Subcutaneous adipose tissue (tissue), 4 donors: ENCODE results near the gene MMEL1. TPM values are rescaled to one million over a fixed set of nuclear protein-coding genes. Genes with fewer than 3 reads are reported as not detected.

ENCODE experiments used
- total RNA-seq, 4 donors: library from RNA; depleted of rRNA; stranded (reverse); fragments of >200 nt; gene quantifications; one replicate each; pipeline ENCODE4 v1.1.0, GENCODE V29; 2016
- TF ChIP-seq, protein P1 (sequence below): fragments of 450-650 bp; IDR thresholded peaks from one replicate; pipeline ENCODE4 v1.5.1; 2016; ENCODE audit warnings: low read depth, mild to moderate bottlenecking, control low read depth, antibody characterized with exemption, moderate library complexity

The MMEL1 gene
- total RNA-seq, 4 donors from 2014 or later = 1.3 to 4.0 TPM; not detected in 2

GRCh38 chr1:2567083-2567679 lies 65.6 kb downstream of the MMEL1 start:
- TF ChIP-seq, protein P1, sequence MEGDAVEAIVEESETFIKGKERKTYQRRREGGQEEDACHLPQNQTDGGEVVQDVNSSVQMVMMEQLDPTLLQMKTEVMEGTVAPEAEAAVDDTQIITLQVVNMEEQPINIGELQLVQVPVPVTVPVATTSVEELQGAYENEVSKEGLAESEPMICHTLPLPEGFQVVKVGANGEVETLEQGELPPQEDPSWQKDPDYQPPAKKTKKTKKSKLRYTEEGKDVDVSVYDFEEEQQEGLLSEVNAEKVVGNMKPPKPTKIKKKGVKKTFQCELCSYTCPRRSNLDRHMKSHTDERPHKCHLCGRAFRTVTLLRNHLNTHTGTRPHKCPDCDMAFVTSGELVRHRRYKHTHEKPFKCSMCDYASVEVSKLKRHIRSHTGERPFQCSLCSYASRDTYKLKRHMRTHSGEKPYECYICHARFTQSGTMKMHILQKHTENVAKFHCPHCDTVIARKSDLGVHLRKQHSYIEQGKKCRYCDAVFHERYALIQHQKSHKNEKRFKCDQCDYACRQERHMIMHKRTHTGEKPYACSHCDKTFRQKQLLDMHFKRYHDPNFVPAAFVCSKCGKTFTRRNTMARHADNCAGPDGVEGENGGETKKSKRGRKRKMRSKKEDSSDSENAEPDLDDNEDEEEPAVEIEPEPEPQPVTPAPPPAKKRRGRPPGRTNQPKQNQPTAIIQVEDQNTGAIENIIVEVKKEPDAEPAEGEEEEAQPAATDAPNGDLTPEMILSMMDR = no peak

GRCh38 chr1:2566101-2567045 lies 66.4 kb downstream of the MMEL1 start:
- TF ChIP-seq, protein P1 = no peak

DNA sequence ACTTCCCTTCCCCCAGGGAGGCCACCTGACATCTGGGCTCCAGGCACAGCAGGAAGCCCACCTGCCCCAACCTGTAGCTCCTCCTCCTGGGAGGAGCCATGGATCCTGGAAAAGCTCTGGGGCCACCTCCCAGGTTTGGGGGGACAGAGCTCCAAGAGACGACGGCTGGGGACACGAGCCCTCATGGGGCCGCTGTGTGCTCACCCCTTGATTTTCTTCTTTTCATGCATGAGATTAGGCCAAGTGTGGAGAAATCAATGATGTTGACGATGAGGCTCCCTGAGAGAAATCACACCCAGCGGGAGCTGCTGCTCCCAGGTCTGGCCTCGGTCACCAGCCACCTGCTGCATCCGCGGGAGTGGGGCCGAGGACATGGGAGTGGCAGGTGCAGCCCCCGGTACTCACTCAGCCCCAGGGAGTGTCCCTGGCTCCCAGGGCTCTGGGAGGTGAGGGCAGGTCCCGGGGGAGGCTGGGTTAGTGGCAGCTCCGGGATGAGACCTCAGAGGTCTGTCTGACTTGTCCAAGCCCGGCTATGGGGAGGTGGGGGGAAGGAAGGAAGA lies 67.9 kb downstream of the MMEL1 start:
- TF ChIP-seq, protein P1 = no peak

DNA sequence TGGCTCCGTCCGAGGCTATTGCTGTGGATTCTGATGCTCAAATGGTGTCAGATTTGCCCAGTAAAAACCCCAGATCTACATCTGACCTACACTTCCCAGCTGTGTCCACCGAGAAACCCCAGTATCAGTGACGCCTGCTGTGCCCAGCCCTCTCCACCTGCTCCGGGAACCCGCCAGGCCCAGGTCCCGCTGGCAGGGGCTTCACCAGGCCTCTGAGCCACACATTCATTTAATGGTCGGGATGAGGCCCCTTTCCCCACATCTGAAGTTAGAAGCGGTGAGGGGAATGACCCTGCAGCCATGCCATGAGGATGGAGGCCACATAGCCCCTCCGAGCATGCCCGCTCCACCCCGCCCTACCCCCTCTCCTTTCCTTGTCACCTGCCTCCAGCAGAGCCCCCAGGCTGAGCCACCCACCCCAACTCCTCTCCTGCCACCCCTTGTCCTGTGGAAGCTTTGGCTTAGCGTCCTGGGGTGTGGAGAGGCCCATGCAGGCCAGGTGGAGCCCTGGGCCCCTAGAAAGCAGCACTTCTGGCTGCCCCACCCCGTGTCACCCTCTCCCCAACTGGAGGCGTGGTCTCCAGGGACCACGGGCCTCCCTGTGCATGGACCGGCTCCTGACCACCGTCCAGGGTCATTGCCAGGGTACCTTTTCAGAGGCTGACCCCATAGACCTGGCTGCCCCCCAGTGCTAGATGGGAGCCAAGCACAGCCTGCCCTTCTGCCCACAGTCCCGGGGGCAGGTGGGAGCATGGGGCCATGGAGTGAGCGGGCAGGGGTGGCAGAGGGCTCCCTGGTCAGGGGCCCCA lies 68.6 kb downstream of the MMEL1 start:
- TF ChIP-seq, protein P1 = no peak

DNA sequence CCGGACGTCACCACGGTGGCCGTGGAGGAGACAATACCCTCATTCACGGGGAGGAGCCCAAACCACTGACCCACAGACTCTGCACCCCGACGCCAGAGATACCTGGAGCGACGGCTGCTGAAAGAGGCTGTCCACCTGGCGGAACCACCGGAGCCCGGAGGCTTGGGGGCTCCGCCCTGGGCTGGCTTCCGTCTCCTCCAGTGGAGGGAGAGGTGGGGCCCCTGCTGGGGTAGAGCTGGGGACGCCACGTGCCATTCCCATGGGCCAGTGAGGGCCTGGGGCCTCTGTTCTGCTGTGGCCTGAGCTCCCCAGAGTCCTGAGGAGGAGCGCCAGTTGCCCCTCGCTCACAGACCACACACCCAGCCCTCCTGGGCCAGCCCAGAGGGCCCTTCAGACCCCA lies 69.6 kb downstream of the MMEL1 start:
- TF ChIP-seq, protein P1 = no peak

DNA sequence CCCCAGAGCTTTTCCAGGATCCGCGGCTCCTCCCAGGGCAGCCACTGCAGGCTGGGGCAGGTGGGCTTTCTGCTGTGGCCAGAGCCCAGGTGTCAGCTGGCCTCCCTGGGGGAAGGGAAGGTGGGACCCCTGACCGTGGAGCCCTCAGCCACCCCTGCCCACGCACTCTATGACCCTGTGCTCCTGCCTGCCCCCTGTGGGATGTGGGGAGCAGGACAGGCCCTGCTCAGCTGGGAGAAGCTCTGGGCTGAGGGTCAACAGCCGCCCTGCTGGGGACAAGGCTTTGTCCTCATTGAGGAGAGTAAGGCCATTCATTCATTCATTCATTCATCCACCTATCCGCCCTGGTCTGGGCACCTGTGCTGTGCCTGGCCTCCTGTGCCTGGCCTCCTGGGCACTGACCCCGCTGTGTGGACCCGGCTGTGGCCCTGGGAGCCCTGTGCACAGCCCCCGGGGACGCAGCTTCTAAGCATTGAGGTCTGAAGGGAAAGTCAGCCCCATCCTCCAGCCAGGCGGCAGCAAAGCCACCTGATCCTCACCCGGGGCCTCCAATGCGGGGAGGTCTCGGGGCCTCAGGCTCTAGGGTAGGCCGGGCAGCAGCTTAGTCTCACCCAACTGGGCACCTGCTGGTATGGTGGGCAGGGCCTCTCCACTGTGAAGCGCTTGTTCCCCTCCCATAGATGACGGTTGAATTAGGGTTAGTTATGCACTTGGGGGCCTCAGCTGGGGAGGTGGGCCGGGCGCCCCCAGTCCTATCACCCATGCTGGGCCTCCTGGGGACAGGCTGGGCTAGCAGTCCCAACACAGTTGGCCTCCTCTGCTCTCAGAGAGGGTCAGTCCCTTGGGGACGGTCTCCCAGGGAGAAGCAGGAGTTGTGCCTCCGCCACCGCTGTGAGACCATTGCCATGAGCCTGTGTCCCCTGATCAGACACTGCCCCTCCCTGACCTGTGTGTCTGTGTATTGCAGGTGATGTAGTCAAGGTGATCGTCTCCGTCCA lies 70.6 kb downstream of the MMEL1 start:
- TF ChIP-seq, protein P1 = no peak
